ENCODE results near the gene ZNF804B.

The ZNF804B gene

DNA sequence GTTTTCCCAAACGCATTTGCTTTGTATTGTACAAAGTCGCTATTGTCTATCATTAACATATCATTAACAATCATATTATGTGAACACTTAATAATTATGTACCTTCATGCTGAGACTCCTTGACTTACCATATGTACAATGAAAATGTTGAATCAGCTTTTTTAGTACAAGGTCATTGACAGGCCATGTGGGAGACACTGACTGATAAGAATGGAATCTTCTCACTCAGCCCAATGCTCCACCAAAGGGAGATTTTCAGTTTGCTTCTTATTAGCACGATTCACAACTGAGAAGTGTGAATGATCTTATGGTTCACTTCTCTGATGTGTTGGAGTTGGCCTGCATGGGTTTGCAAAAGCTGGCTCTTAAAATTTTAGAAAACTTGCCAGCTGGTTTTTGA, 289.5 kb downstream of the ZNF804B start:
- Histone ChIP-seq H3K9ac (ENCODE audit: low read length) (no peak overlapping the region), H3K56ac (ENCODE audit: low read length) (no peak overlapping the region), H4K8ac (ENCODE audit: low read depth, low read length) (no peak overlapping the region), H3K27me3 (ENCODE audit: insufficient read depth, low read length, poor library complexity) (no peaks in the 10 kb centered on the region), H2BK120ac (ENCODE audit: low read depth, low read length) (no peak overlapping the region), H3K79me2 (ENCODE audit: control insufficient read depth, insufficient read depth, low read length) (no peaks in the 10 kb centered on the region), H3K23ac (ENCODE audit: low read length) (no peak overlapping the region), H2AK5ac (ENCODE audit: low read length) (no peak overlapping the region), H4K5ac (ENCODE audit: low read length) (no peak overlapping the region), H3K18ac (ENCODE audit: low read length) (peak overlapping the region; percentile 28), H3K4ac (ENCODE audit: low read depth, low read length) (no peak overlapping the region), H3K4me2 (ENCODE audit: low read length) (no peak overlapping the region), H2BK15ac (replicated peaks; ENCODE audit: low read depth) (no peak overlapping the region), H3K36me3 (ENCODE audit: control insufficient read depth, insufficient read depth, low read length) (no peaks in the 10 kb centered on the region), H3K79me1 (ENCODE audit: low read length) (no peaks in the 10 kb centered on the region), H3K4me3 (ENCODE audit: low read length) (no peak overlapping the region), H3K27ac (ENCODE audit: low read depth, low read length) (no peak overlapping the region), H2BK5ac (ENCODE audit: low read length) (no peak overlapping the region), H3K4me1 (ENCODE audit: control insufficient read depth, low read depth, low read length) (no peaks in the 10 kb centered on the region)
- WGBS (ENCODE audit: extremely low coverage, insufficient coverage, low lambda C conversion rate): no CpG with 5 or more reads among the region's 3 CpGs
- peak; percentile 14 for DNase-seq

DNA sequence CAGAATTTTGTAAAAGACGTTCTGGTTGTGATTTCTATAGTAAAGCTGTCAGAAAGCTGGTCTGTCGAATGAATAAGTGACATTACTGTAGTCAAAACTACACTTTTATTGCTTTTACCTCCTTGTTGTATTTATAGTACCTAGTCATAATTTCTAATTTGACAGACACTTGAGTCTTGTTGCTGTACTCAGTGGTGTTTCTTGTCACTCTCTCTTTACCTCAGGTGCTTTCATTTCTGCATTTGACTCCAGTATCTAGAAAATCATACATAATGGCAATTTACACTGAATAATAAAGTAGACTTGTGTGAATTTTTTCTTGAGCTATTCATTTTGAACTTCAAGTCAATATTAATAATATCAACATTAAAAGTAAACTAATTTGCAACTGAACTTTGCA, 293.6 kb downstream of the ZNF804B start:
- Histone ChIP-seq H3K18ac (ENCODE audit: low read length) (no peak overlapping the region), H2BK5ac (ENCODE audit: low read length) (no peak overlapping the region), H3K27me3 (ENCODE audit: insufficient read depth, low read length, poor library complexity) (no peaks in the 10 kb centered on the region), H3K79me1 (ENCODE audit: low read length) (no peaks in the 10 kb centered on the region), H3K4me2 (ENCODE audit: low read length) (no peak overlapping the region), H3K79me2 (ENCODE audit: control insufficient read depth, insufficient read depth, low read length) (no peaks in the 10 kb centered on the region), H3K23ac (ENCODE audit: low read length) (no peak overlapping the region), H2AK5ac (ENCODE audit: low read length) (no peak overlapping the region), H3K27ac (ENCODE audit: low read depth, low read length) (no peak overlapping the region), H4K5ac (ENCODE audit: low read length) (no peak overlapping the region), H3K4ac (ENCODE audit: low read depth, low read length) (no peak overlapping the region), H3K36me3 (ENCODE audit: control insufficient read depth, insufficient read depth, low read length) (no peaks in the 10 kb centered on the region), H2BK15ac (replicated peaks; ENCODE audit: low read depth) (no peak overlapping the region), H3K56ac (ENCODE audit: low read length) (no peak overlapping the region), H3K9ac (ENCODE audit: low read length) (no peak overlapping the region), H4K8ac (ENCODE audit: low read depth, low read length) (no peak overlapping the region), H3K4me3 (ENCODE audit: low read length) (no peak overlapping the region), H2BK120ac (ENCODE audit: low read depth, low read length) (no peak overlapping the region), H3K4me1 (ENCODE audit: control insufficient read depth, low read depth, low read length) (no peaks in the 10 kb centered on the region)
- 100% methylated on average over 1 of the region's 2 CpGs for WGBS (ENCODE audit: extremely low coverage, insufficient coverage, low lambda C conversion rate)
- no peak for DNase-seq

DNA sequence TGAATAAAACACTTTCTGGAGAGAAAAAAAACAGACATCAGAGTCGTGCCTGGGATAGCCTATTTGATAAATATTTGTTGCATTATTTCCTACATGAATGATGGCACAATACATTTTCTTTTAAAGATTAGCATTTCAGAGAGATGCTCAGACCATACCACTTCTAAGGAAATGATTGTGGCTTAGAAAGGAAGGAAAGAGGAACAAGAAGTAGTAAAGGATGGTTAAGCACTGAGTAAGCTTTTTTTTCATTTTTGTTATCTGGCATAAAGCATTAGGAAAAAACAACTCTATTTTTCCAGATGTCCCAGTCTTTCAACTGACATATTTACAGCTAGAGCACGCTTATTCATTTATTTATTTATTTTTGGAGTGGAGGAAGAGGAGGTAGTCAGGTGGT, 294.9 kb downstream of the ZNF804B start:
- H3K36me3 ChIP-seq (ENCODE audit: control insufficient read depth, insufficient read depth, low read length): no peaks in the 10 kb centered on the region
- no peak for DNase-seq
- H3K79me1 ChIP-seq (ENCODE audit: low read length): no peaks in the 10 kb centered on the region
- no peak overlapping the region for H2AK5ac ChIP-seq (ENCODE audit: low read length)
- no peak overlapping the region for H2BK120ac ChIP-seq (ENCODE audit: low read depth, low read length)
- no peak overlapping the region for H3K4me2 ChIP-seq (ENCODE audit: low read length)
- no peaks in the 10 kb centered on the region for H3K4me1 ChIP-seq (ENCODE audit: control insufficient read depth, low read depth, low read length)
- no peak overlapping the region for H4K5ac ChIP-seq (ENCODE audit: low read length)
- no peak overlapping the region for H3K23ac ChIP-seq (ENCODE audit: low read length)
- WGBS (ENCODE audit: extremely low coverage, insufficient coverage, low lambda C conversion rate): no CpG with 5 or more reads among the region's 2 CpGs
- H3K4ac ChIP-seq (ENCODE audit: low read depth, low read length): no peak overlapping the region
- H2BK5ac ChIP-seq (ENCODE audit: low read length): no peak overlapping the region
- H3K79me2 ChIP-seq (ENCODE audit: control insufficient read depth, insufficient read depth, low read length): no peaks in the 10 kb centered on the region
- no peaks in the 10 kb centered on the region for H3K27me3 ChIP-seq (ENCODE audit: insufficient read depth, low read length, poor library complexity)
- H3K4me3 ChIP-seq (ENCODE audit: low read length): no peak overlapping the region
- no peak overlapping the region for H3K56ac ChIP-seq (ENCODE audit: low read length)
- no peak overlapping the region for H4K8ac ChIP-seq (ENCODE audit: low read depth, low read length)
- no peak overlapping the region for H3K18ac ChIP-seq (ENCODE audit: low read length)
- H2BK15ac ChIP-seq (replicated peaks; ENCODE audit: low read depth): no peak overlapping the region
- H3K27ac ChIP-seq (ENCODE audit: low read depth, low read length): no peak overlapping the region
- no peak overlapping the region for H3K9ac ChIP-seq (ENCODE audit: low read length)

- Histone ChIP-seq H3K4me3 (ENCODE audit: low read length) (no peak overlapping the region), H4K8ac (ENCODE audit: low read depth, low read length) (no peak overlapping the region), H3K9ac (ENCODE audit: low read length) (no peak overlapping the region), H3K27ac (ENCODE audit: low read depth, low read length) (no peak overlapping the region), H2BK120ac (ENCODE audit: low read depth, low read length) (no peak overlapping the region), H3K4me1 (ENCODE audit: control insufficient read depth, low read depth, low read length) (no peaks in the 10 kb centered on the region), H3K4ac (ENCODE audit: low read depth, low read length) (no peak overlapping the region), H4K5ac (ENCODE audit: low read length) (no peak overlapping the region), H3K18ac (ENCODE audit: low read length) (no peak overlapping the region), H2BK15ac (replicated peaks; ENCODE audit: low read depth) (no peak overlapping the region), H3K4me2 (ENCODE audit: low read length) (no peak overlapping the region), H3K36me3 (ENCODE audit: control insufficient read depth, insufficient read depth, low read length) (no peaks in the 10 kb centered on the region), H3K56ac (ENCODE audit: low read length) (no peak overlapping the region), H2BK5ac (ENCODE audit: low read length) (no peak overlapping the region), H3K27me3 (ENCODE audit: insufficient read depth, low read length, poor library complexity) (no peaks in the 10 kb centered on the region), H2AK5ac (ENCODE audit: low read length) (no peak overlapping the region), H3K79me1 (ENCODE audit: low read length) (no peaks in the 10 kb centered on the region), H3K79me2 (ENCODE audit: control insufficient read depth, insufficient read depth, low read length) (no peaks in the 10 kb centered on the region), H3K23ac (ENCODE audit: low read length) (no peak overlapping the region)
- DNase-seq: no peak
- no CpG with 5 or more reads among the region's 2 CpGs for WGBS (ENCODE audit: extremely low coverage, insufficient coverage, low lambda C conversion rate)
These were observed 300.7 kb downstream of the ZNF804B start for GRCh38 chr7:89060234-89060633.

- H3K4me1 ChIP-seq (ENCODE audit: control insufficient read depth, low read depth, low read length): no peaks in the 10 kb centered on the region
- H2BK120ac ChIP-seq (ENCODE audit: low read depth, low read length): no peak overlapping the region
- no peak overlapping the region for H3K18ac ChIP-seq (ENCODE audit: low read length)
- H2BK5ac ChIP-seq (ENCODE audit: low read length): no peak overlapping the region
- no peak overlapping the region for H3K27ac ChIP-seq (ENCODE audit: low read depth, low read length)
- no peaks in the 10 kb centered on the region for H3K79me1 ChIP-seq (ENCODE audit: low read length)
- no CpG with 5 or more reads among the region's 3 CpGs for WGBS (ENCODE audit: extremely low coverage, insufficient coverage, low lambda C conversion rate)
- H3K23ac ChIP-seq (ENCODE audit: low read length): no peak overlapping the region
- no peaks in the 10 kb centered on the region for H3K36me3 ChIP-seq (ENCODE audit: control insufficient read depth, insufficient read depth, low read length)
- H3K56ac ChIP-seq (ENCODE audit: low read length): no peak overlapping the region
- H3K4me2 ChIP-seq (ENCODE audit: low read length): no peak overlapping the region
- H3K4ac ChIP-seq (ENCODE audit: low read depth, low read length): no peak overlapping the region
- no peaks in the 10 kb centered on the region for H3K27me3 ChIP-seq (ENCODE audit: insufficient read depth, low read length, poor library complexity)
- no peak overlapping the region for H3K9ac ChIP-seq (ENCODE audit: low read length)
- no peaks in the 10 kb centered on the region for H3K79me2 ChIP-seq (ENCODE audit: control insufficient read depth, insufficient read depth, low read length)
- no peak for DNase-seq
- no peak overlapping the region for H2BK15ac ChIP-seq (replicated peaks; ENCODE audit: low read depth)
- H3K4me3 ChIP-seq (ENCODE audit: low read length): no peak overlapping the region
- no peak overlapping the region for H4K8ac ChIP-seq (ENCODE audit: low read depth, low read length)
- H2AK5ac ChIP-seq (ENCODE audit: low read length): no peak overlapping the region
- H4K5ac ChIP-seq (ENCODE audit: low read length): no peak overlapping the region
These were observed 305.3 kb downstream of the ZNF804B start for GRCh38 chr7:89064831-89065230.

GRCh38 chr7:89067048-89067447, 307.5 kb downstream of the ZNF804B start:
- H3K4me2 ChIP-seq (ENCODE audit: low read length): no peak overlapping the region
- no peak overlapping the region for H4K5ac ChIP-seq (ENCODE audit: low read length)

More at GRCh38 chr7:89067048-89067447, 307.5 kb downstream of the ZNF804B start:
- H4K8ac ChIP-seq (ENCODE audit: low read depth, low read length): no peak overlapping the region
- H2AK5ac ChIP-seq (ENCODE audit: low read length): no peak overlapping the region
- no peaks in the 10 kb centered on the region for H3K4me1 ChIP-seq (ENCODE audit: control insufficient read depth, low read depth, low read length)
- no peaks in the 10 kb centered on the region for H3K27me3 ChIP-seq (ENCODE audit: insufficient read depth, low read length, poor library complexity)
- no peak overlapping the region for H3K9ac ChIP-seq (ENCODE audit: low read length)
- H2BK15ac ChIP-seq (replicated peaks; ENCODE audit: low read depth): no peak overlapping the region
- H3K27ac ChIP-seq (ENCODE audit: low read depth, low read length): no peak overlapping the region
- H3K79me2 ChIP-seq (ENCODE audit: control insufficient read depth, insufficient read depth, low read length): no peaks in the 10 kb centered on the region
- no peak overlapping the region for H2BK120ac ChIP-seq (ENCODE audit: low read depth, low read length)
- no peak overlapping the region for H3K4ac ChIP-seq (ENCODE audit: low read depth, low read length)
- H3K36me3 ChIP-seq (ENCODE audit: control insufficient read depth, insufficient read depth, low read length): no peaks in the 10 kb centered on the region
- DNase-seq: peak; percentile 7
- no peak overlapping the region for H3K23ac ChIP-seq (ENCODE audit: low read length)
- H3K18ac ChIP-seq (ENCODE audit: low read length): no peak overlapping the region
- no peaks in the 10 kb centered on the region for H3K79me1 ChIP-seq (ENCODE audit: low read length)
- no peak overlapping the region for H3K56ac ChIP-seq (ENCODE audit: low read length)
- no peak overlapping the region for H2BK5ac ChIP-seq (ENCODE audit: low read length)
- WGBS (ENCODE audit: extremely low coverage, insufficient coverage, low lambda C conversion rate): no CpG with 5 or more reads among the region's 3 CpGs
- no peak overlapping the region for H3K4me3 ChIP-seq (ENCODE audit: low read length)

All from mesendoderm (in vitro differentiated cells).